Measurements from ENCODE around the gene DMAC2L.
"Not testable (repeated sequence)": the region's sequence is repeated elsewhere in the genome, so short reads cannot be mapped to it uniquely, and the experiment has no call there.

DMAC2L gene, protein sequence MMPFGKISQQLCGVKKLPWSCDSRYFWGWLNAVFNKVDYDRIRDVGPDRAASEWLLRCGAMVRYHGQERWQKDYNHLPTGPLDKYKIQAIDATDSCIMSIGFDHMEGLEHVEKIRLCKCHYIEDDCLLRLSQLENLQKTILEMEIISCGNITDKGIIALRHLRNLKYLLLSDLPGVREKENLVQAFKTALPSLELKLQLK

DNA sequence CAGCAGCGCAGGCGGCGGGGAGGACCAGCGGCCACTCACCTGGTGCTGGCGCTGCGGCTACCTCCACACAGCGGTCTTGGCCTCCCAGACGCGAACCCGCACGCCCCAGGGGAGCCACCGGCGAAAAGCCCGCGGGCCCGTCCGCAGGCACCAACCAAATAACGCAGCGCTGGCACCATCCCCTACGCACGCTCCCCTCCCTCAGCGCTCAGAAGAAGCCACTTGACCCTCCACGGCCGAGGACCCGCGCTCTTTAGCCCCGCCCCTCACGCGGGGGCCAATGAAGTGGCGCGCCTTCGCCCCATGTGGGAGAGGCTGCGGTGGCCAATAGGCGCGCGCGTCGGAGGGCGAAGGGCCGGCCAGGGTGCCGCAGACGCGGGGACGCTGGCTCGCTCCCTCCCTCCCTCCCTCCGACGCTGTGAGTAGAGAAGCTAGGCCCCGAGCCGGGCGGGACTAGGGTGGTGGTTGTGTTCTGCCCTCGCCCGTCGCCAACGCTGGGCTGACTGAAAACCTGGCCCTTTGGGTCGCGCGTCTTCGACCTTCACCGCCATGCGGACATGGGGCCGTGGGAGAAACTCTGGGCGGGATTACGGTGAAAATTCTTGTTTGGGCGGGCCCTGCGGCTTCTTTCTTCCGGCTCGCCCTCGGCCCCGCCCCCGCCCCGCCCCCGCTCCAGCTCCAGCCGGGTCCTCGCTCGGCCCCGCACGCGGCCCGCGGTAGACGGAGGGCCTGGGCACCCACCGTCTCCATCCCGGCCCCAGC is at the start of gene DMAC2L, which contains the start of gene L2HGDH:
DMAC2L (plus strand) TSS at position 353 of the 762 bp plus-strand sequence. CDS start 9,164 bp downstream, outside the sequence.
L2HGDH (minus strand) TSS at position 258 of the 762 bp plus-strand sequence; CDS start at position 179, 79 bp downstream.
- peak; percentile 98 for DNase-seq (ENCODE audit: low read depth, low spot score)

DNA sequence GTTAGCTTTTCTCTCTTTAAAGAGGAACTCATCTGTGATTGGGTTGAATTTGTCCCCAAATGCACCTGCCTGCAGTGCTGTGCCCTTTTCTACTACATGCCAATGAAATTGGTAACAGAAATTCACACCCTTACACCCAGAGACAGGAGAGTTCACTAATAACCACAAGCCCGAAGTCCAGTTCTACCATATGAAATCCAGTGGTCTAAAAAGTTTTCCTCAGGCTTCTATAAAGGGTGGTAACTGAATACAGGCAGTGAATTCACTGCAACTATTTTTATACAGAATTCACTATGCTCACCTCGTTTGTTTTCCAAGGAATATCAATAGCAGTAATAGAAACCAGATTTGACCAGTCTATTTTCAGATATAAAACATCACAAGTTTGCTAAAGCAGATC is 49.3 kb upstream of the DMAC2L start:
- no peak for DNase-seq (ENCODE audit: low read depth, low spot score)

DNA sequence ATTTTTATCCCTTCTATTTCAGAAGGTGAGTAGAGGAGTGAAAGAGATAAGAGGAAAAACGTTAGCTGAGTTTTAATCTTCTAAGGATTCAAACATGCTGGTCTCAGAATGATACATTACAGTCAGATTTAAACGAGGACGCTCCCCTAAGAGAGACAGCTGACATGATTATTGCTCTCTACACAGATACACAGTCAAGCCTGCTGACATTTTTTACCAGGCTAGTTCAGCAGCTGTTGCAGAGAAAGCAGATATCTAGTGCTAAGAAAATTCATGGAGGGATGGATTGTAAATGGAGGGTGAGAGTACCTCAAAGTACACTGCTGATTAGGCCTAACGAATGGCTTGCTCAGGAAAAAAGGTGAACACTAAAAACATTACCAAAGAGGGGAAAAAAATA is 48.8 kb upstream of the DMAC2L start:
- DNase-seq (ENCODE audit: low read depth, low spot score): no peak

DNA sequence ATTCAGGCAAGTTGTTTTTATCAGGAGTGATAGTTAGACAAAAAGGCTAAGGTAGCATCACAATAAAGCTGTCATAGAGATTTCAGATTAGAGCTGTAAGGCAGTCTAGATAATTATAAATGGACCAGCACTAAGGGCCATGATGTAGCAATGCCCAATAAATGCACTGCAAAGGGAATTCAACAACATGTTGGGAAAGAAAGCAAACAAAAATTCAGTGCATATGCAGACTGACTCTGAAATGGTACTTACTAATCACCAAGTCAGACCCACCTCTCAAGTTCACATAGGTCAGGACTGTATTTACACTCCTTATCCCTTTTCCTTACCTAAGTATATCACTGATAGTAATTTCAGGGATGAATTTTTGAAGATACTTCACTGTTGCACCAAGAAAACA is 47.1 kb upstream of the DMAC2L start:
- no peak for DNase-seq (ENCODE audit: low read depth, low spot score)

DNA sequence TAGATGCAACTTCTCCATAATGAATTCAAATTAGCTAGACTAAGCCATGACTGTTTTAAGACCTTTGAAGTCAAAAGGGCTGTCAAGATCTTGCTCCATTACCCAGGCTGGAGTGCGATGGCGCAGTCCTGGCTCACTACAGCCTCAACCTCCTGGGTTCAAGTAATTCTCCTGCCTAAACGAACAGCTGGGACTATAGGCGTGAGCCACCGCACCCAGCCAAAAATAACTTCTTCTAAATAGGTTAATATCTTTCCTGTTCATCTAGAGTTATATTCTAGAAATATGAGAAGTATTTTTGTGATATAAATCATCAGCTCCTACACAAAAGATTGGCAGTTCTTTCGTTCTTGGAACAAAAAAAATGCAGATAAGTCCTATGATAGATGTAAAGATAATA is 41.2 kb upstream of the DMAC2L start:
- no peak for DNase-seq (ENCODE audit: low read depth, low spot score)

DNA sequence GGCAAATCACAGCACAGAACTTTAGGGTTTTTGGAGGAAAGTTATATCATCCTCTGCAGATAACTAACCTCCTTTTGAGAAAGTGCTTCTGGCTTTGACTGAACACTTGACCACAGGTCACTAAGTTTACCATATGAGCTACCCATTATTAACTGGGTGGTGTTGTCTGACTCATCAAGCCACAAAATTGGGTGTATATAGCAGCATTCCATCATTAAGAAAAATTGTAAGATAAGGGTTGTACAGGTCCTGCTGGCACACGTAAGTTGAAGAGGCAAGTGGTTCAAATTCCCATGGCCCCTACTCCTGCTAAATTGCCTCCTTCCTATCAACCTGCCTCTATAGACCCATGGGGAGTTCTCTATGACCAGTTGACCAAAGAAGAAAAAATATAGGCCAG is 39.6 kb upstream of the DMAC2L start:
- no peak for DNase-seq (ENCODE audit: low read depth, low spot score)

DNA sequence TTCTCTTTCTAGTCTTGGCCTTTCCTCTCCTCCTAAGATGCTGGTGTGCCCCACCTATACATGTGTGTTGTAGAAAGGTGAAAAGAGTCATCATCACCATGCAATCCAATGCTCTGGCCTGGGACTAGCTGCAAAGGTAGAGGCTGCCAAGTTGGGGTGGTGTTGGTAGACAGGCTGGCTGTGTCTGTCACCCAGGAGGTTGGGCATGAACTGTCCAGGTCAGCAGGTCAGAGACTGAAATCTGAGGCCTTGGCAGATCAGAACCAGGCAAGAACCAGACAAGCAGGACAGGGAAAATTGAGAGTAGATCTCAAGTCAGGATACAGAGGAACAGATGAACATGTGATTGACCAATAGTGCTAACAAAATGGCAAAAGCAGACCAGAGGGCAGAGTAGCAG is 26.3 kb upstream of the DMAC2L start:
- DNase-seq (ENCODE audit: low read depth, low spot score): no peak

DNA sequence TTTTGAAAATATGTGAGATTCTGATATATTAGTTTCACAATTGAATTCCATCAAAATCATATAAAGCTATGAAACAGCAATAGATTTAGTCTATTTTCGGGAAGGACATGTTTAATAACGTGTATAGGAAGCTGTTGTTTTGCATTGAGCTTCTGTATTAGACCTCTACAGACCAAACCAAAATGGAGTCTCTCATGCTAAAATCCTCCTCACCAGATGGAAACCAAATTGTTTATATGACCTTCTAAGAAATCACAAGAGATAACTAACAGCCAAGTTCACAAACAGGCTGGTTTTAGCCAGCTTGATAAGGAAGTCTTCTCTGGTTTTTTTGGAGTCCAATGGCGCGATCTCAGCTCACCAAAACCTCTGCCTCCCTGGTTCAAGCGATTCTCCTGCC is 24.0 kb upstream of the DMAC2L start:
- DNase-seq (ENCODE audit: low read depth, low spot score): no peak

DNA sequence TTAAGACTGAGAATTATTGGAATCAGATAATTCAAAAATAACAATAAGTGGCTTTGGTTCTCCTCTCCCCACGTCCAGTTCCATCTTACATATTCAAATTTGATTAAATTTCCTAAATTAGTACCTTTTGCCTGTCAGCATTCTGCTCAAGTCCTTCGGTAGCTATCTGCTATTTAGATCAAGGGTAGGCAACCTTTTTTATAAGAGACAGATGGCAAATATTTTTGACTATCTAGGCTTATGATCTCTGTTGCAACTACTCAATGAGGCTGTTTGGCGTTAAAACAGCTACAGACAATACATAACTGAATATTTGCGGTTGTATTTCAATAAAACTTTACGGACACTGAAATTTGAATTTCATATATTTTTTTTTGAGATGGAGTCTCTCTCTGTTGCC is 21.8 kb upstream of the DMAC2L start:
- no peak for DNase-seq (ENCODE audit: low read depth, low spot score)

DNA sequence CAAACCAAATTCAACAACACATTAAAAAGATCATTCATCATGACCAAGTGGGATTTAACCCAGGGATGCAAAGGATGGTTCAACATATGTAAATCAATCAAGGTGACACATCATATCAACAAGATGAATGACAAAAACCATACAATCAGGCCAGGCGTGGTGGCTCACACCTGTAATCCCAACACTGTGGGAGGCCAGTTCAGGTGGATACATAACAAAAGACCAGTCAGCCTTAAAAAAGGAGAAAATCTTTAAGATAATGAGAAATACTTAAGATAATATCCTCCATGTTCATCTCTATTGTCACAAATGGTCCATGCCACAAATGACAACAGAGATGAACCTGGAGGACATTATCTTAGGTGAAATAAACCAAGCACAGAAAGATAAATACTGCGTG is 12.5 kb upstream of the DMAC2L start:
- no peak for DNase-seq (ENCODE audit: low read depth, low spot score)

DNA sequence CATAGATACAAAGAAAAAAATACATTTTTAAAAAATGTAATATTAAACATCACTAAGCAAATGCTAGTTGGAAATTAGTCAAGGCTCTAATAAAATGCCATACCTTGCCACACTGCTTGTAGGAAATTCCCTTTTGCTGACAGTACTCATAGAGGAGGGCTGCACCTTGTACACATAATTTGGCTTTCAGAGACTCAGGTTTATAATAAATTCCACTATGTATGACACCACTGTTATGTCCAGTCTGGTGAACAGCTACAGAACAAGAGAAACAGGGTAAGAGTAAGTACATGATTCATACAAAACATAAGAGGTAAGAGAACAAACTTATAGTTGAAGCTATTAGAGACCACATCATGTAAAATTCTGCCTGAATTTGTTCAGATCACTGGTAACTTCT is 10.2 kb upstream of the DMAC2L start:
- no peak for DNase-seq (ENCODE audit: low read depth, low spot score)

DNA sequence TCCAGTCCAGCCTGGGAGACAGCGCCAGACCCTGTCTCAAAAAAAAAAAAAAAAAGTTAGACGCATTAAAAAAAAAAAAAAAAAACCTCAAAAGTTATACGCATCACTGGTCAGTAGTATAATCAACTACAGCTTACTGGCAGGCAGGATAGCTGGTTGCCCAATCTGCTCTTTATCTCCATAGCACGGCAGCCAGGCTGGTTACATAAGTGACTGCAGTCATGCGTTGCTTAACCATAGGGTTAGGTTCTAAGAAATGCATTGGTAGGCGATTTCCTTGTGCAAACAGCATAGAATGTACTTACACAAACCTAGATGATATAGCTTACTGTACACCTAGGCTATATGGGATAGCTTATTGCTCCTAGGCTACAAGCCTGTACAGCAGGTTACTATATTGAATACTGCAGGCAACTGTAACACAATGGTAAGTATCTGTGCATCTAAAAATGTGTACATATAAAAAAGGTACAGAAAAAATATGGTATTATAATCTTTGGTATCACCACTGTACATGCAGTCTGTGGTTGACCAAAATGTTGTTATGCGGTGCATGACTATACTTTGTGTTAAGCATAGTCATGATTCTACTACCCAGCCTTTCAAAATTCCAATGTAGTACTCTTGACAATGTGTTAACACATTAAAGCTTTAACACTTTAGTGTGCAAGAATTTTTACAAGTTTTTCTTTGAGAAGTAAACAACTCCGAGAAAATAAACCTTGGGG is 8.2 kb upstream of the DMAC2L start:
- DNase-seq (ENCODE audit: low read depth, low spot score): no peak

DNA sequence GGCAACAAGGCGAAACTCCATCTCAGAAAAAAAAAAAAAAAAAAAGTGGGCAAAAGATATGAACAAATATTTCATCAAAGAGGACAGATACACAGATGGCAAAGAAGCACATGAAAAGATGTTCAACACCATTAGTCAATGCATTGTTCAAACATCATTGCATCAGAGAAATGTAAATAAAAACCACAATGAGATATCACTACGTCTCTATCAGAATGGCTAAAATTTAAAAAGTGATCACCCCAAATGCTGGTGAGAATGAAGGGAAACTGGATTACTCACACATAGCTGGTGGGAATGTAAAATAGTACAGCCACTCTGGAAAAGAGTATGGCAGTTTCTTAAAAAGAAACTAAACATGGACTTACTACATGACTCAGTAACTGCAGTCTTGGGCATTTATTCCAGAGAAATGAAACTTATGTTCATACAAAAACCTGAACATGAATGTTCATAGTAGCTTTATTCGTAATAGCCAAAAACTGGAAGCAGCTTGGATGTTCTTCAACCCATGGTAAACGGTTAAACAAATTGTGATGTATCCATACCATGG is 3.7 kb upstream of the DMAC2L start:
- no peak for DNase-seq (ENCODE audit: low read depth, low spot score)

DNA sequence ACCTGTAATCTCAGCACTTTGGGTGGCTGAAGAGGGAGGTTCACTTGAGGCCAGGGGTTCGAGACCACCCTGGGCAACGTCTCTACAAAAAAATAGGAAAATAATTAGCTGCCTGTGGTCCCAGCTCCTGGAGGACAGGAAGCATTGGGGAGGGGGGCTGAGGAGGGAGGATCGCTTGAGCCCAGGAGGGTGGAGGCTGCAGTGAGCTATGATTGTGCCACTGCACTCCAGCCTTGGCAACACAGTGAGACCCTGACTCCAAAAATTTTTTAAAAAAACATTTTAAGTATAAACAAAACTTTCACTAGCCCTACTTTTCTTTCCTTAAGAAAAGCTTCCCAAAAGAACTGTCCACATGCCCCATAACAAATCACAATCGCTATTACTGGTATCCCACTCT is 1.7 kb upstream of the DMAC2L start:
- DNase-seq (ENCODE audit: low read depth, low spot score): no peak

DNA sequence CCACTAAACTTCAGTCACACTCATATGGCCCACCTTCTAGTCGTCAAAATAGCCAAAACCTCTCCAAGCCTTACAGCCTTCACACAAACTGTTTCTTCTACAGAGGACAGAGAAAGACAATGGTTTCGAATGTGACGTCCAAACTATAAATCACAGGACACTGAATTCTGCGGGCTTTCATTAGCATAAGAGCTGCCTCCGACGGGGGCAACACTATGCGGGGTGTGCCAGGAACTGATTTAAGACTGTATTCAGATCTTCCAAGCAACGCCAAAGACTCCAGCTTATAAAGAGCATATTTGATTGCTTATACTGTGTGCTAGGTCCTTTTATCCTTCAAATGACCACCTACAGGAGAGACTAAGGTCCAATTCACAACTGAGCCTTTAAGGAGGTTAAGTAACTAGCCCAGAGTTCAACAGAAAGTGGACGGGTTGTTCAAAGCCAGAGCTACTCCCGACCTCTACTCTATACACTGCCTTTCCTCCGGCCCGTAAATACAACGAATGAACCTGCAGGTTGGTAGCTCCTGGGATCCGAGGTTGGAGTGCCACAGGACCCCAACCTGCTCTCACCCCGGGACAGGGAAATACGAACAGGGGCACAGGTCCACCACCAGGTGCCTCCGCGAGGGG is 670 bp upstream of the DMAC2L start:
- no peak for DNase-seq (ENCODE audit: low read depth, low spot score)

DNA sequence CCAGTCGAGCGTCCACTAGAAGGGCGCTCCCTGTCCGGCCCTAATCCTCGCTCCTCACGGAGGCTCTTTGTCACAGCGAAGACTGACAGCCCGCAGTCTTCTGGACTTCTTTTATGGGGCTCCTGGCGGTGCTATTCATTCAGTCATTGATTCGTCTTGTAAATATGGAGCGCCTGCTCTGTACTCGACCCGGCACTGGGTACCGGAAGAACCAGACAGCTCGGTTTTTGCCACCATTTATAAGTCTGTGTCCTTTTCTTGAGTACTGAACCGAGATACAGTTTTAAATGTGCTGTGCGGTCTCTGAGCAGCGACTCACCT is 570 bp downstream of the DMAC2L start:
- DNase-seq (ENCODE audit: low read depth, low spot score): no peak

DNA sequence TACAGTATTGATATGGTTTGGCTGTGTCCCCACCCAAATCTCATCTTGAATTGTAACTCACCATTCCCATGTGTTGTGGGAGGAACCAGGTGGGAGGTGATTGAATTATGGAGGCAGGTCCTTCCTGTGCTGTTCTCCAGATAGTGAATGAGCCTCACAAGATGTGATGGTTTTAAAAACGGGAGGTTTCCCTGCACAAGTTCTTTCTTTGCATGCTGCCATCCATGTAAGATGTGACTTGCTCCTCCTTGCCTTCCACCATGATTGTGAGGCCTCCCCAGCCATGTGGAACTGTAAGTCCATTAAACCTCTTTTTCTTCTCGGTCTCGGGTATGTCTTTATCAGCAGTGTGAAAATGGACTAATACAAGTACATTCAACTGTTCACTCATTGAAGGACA is 2.0 kb downstream of the DMAC2L start:
- DNase-seq (ENCODE audit: low read depth, low spot score): not testable (repeated sequence)

DNA sequence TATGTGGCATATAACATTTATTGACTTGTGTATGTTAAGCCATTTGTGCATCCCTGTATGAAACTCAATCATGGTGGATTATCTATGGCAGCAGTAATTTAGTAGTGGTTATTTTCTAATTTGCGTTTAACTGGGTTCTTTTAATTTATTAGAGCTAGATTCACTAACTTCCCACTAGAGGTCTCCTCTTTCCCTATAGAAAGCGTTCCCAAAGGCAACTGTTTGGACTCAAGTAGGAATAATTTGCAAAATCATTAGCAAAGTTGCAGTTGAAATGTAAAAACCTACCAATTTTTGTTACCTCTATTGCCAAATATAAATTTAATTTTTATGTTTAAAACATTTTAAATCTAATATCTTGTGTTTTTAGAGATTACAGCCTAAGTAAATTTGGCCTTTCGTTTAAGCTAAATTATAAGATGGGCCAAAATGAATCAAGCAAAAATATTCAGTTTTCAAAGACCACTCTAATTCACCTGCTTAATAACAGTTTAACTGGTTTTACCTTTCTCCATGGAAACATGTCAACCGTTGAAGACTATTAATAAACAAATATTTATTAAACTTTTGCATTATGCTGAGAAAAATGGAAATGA is 6.0 kb downstream of the DMAC2L start:
- no peak for DNase-seq (ENCODE audit: low read depth, low spot score)

DNA sequence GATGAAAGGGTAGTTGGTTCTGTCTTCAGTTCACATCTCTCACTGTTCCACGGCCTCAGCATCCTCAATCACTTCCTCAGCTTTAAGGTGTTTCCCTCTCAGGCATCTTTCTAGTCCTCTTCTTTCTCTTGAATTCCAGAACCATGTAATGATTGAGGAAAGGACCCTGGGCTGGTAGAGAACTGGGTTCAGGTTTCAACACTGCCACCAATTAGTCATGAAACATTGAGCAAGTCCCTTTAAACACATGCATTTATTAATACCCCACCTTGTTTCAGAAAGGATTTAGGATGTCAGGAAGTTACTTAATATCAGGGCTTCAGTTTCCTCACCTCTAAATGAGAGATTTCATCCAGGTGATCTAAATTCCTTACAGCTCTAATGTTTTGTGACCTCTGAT is 7.2 kb downstream of the DMAC2L start:
- no peak for DNase-seq (ENCODE audit: low read depth, low spot score)

DNA sequence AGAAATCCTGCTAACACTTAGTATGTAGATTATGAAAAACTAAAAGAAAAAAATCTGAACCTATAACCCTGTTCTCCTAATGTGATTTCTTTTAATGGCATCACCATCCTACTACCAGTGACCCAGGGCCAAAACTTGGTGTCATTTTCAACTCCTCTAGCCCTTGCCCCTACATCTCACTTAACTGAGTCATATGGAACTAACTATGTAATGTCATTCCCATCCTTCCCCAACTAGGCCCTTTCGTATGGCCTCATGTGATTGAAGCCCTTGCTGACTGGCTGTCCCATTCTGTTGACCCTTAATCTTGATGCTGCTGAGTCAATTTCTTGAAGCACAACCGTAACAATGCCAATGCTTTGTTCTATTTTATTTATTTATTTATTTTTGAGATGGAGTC is 7.6 kb downstream of the DMAC2L start:
- no peak for DNase-seq (ENCODE audit: low read depth, low spot score)

DNA sequence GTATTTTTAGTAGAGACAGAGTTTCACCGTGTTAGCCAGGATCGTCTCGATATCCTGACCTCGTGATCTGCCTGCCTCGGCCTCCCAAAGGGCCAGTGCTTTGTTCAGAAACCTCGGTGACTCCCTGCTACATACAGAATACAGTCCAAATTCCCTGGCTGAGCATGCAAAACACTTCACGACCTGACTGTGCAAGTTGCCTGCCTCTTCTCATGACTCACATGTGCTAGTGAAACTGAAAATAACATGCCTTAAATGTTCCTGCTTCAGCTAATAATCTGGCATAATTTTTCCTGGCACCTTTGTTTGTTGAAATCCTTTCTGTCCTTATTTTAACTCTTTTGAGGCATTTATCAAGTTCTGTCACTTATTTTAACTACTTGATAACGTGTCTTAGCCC is 8.2 kb downstream of the DMAC2L start:
- no peak for DNase-seq (ENCODE audit: low read depth, low spot score)
